SK-N-SH (cell line): Measurements from ENCODE around the gene ANO6. TPM values are rescaled to one million over a fixed set of nuclear protein-coding genes. Genes with fewer than 3 reads are reported as not detected.

Experiments
- CTCF ChIA-PET: fragments of 300-600, 350-600 bp; formaldehyde crosslinking; extraction: SDS; loops from one replicate; lab custom pipeline; 2021; lab: Yijun Ruan, JAX
- POLR2A ChIA-PET: fragments of 350-600 bp; sonication (Branson Sonifier 250); formaldehyde crosslinking; extraction: SDS; loops from one replicate; lab custom pipeline; 2020; ENCODE audit warnings: antibody characterized with exemption, inconsistent platforms; lab: Yijun Ruan, JAX
- DNase-seq: peaks from one replicate; pipeline ENCODE4 v3.0.0; 2012
- H2AFZ ChIP-seq: fragments of 200-600 bp; sonication (generic); 2 replicates; pipeline ENCODE4 v1.8.1; 2016; ENCODE audit warnings: antibody characterized with exemption, mild to moderate bottlenecking, low read depth
- H3F3A ChIP-seq: fragments of 200-600 bp; sonication (generic); replicated peaks from 2 replicates; pipeline ENCODE3; 2016; ENCODE audit warnings: antibody characterized with exemption, mild to moderate bottlenecking; ENCODE audit not compliant: insufficient read depth
- H3K27ac ChIP-seq, 2 experiments: fragments of 200-500 bp in 1 of 2; fragments of 200-600 bp in 1 of 2; sonication (Bioruptor generic) in 1 of 2; sonication (generic), shearing (Covaris generic) in 1 of 2; 2 replicates each; pipeline versions ENCODE4 v1.5.1 to v1.6.1; 2014 to 2016; ENCODE audit warnings: low read depth in 2 of 2, inconsistent platforms in 1 of 2, low read length in 1 of 2, mild to moderate bottlenecking in 1 of 2, mixed read lengths in 1 of 2
- H3K27me3 ChIP-seq: fragments of 200-600 bp; sonication (generic), shearing (Covaris generic); 2 replicates; pipeline ENCODE4 v1.6.1; 2016; ENCODE audit warnings: mixed run types; ENCODE audit not compliant: insufficient read depth
- H3K36me3 ChIP-seq, 2 experiments: fragments of 200-500 bp in 1 of 2; fragments of 200-600 bp in 1 of 2; sonication (Bioruptor generic) in 1 of 2; sonication (generic) in 1 of 2; replicated peaks in 1 of 2; 2 replicates each; pipeline versions ENCODE3 to v1.5.1; 2014 to 2016; ENCODE audit warnings: low read length in 1 of 2, mild to moderate bottlenecking in 1 of 2; ENCODE audit not compliant: insufficient read depth in 2 of 2, control insufficient read depth in 1 of 2
- H3K4me1 ChIP-seq, 2 experiments: fragments of 200-500 bp in 1 of 2; fragments of 200-600 bp in 1 of 2; sonication (Bioruptor generic) in 1 of 2; sonication (generic), shearing (Covaris generic) in 1 of 2; 2 replicates each; pipeline versions ENCODE4 v1.5.1 to v1.6.1; 2014 to 2016; ENCODE audit warnings: low read depth in 1 of 2, low read length in 1 of 2, mixed run types in 1 of 2; ENCODE audit not compliant: insufficient read depth in 2 of 2, control insufficient read depth in 1 of 2
- H3K4me2 ChIP-seq: fragments of 200-600 bp; sonication (generic), shearing (Covaris generic); 2 replicates; pipeline ENCODE4 v1.6.1; 2017; ENCODE audit warnings: mixed run types
- H3K4me3 ChIP-seq, 2 experiments: fragments of 200-500 bp in 1 of 2; fragments of 200-600 bp in 1 of 2; sonication (Bioruptor generic) in 1 of 2; sonication (generic), shearing (Covaris generic) in 1 of 2; 2 replicates each; pipeline versions ENCODE4 v1.5.1 to v1.8.1; 2014 to 2016; ENCODE audit warnings: low read depth in 2 of 2, inconsistent platforms in 1 of 2, low read length in 1 of 2, mild to moderate bottlenecking in 1 of 2, mixed read lengths in 1 of 2, moderate library complexity in 1 of 2
- H3K79me2 ChIP-seq: fragments of 200-600 bp; sonication (generic); 2 replicates; pipeline ENCODE4 v1.8.1; 2017; ENCODE audit warnings: mild to moderate bottlenecking; ENCODE audit not compliant: insufficient read depth
- H3K9ac ChIP-seq: fragments of 200-600 bp; sonication (generic); 2 replicates; pipeline ENCODE4 v1.6.1; 2017; ENCODE audit warnings: mixed run types
- H3K9me2 ChIP-seq: fragments of 200-600 bp; sonication (generic); 2 replicates; pipeline ENCODE4 v1.6.1; 2017; ENCODE audit warnings: mixed run types
- H3K9me3 ChIP-seq: fragments of 200-600 bp; sonication (generic); 2 replicates; pipeline ENCODE4 v1.6.1; 2017; ENCODE audit warnings: mixed run types, mild to moderate bottlenecking, moderate library complexity
- H4K20me1 ChIP-seq: fragments of 200-600 bp; sonication (generic); 2 replicates; pipeline ENCODE4 v1.6.1; 2017; ENCODE audit warnings: mild to moderate bottlenecking, mixed run types; ENCODE audit not compliant: insufficient read depth
- CHD2 ChIP-seq: fragments of 150-350 bp; IDR thresholded peaks from 2 replicates; pipeline ENCODE4 v1.6.1; 2018; ENCODE audit warnings: low read length; ENCODE audit not compliant: partially characterized antibody
- EP300 ChIP-seq, 2 experiments: IDR thresholded peaks; 2 replicates each; pipeline versions ENCODE4 v1.4.0 to v1.6.1; 2012; ENCODE audit warnings: borderline replicate concordance in 1 of 2, low read depth in 1 of 2, low read length in 1 of 2
- FOSL2 ChIP-seq: IDR thresholded peaks from 2 replicates; pipeline ENCODE4 v1.4.0; 2012; ENCODE audit warnings: low read depth, mild to moderate bottlenecking, moderate library complexity, borderline replicate concordance
- FOXJ3 ChIP-seq: sonication (generic); formaldehyde crosslinking; IDR thresholded peaks from 2 replicates; pipeline ENCODE4 v1.5.1; 2020; ENCODE audit warnings: mild to moderate bottlenecking, missing genetic modification reagents
- GABPA ChIP-seq: IDR thresholded peaks from 2 replicates; pipeline ENCODE4 v1.4.0; 2012; ENCODE audit warnings: low read depth, mild to moderate bottlenecking
- JUND ChIP-seq: IDR thresholded peaks from 2 replicates; pipeline ENCODE4 v1.4.0; 2012
- NFIC ChIP-seq: IDR thresholded peaks from 2 replicates; pipeline ENCODE4 v1.4.0; 2012; ENCODE audit warnings: borderline replicate concordance
- RCOR1 ChIP-seq: fragments of 150-350 bp; IDR thresholded peaks from 2 replicates; pipeline ENCODE4 v1.6.1; 2017; ENCODE audit warnings: antibody characterized with exemption, low read length
- SMC3 ChIP-seq: IDR thresholded peaks from 2 replicates; pipeline ENCODE4 v1.6.1; 2012; ENCODE audit warnings: low read depth, low read length, improper control_type of control experiment
- TAF1 ChIP-seq: IDR thresholded peaks from 2 replicates; pipeline ENCODE4 v1.6.1; 2012; ENCODE audit warnings: low read depth, mild to moderate bottlenecking, low read length, moderate library complexity, borderline replicate concordance
- TCF12 ChIP-seq: IDR thresholded peaks from 2 replicates; pipeline ENCODE4 v1.4.0; 2012
- TEAD4 ChIP-seq: IDR thresholded peaks from 2 replicates; pipeline ENCODE4 v1.4.0; 2012; ENCODE audit warnings: mild to moderate bottlenecking, borderline replicate concordance; ENCODE audit not compliant: insufficient read depth
- polyA plus RNA-seq, 3 experiments: library from polyadenylated mRNA; depleted of rRNA; stranded (reverse); fragments of >200 nt; gene quantifications; 2 replicates each; pipeline ENCODE4 v1.2.3, GENCODE V29; 2012
- TF ChIP-seq, protein P1 (sequence below): IDR thresholded peaks from 2 replicates; pipeline ENCODE4 v1.6.1; 2012; ENCODE audit warnings: mild to moderate bottlenecking, low read depth, low read length, moderate library complexity
- TF ChIP-seq, protein P2 (sequence below): IDR thresholded peaks from 2 replicates; pipeline ENCODE4; 2012
- TF ChIP-seq, protein P3 (sequence below): IDR thresholded peaks from 2 replicates; pipeline ENCODE4 v1.4.0; 2012; ENCODE audit warnings: low read depth, borderline replicate concordance
- TF ChIP-seq, protein P4 (sequence below): fragments of 150-350 bp; IDR thresholded peaks from 2 replicates; pipeline ENCODE4 v1.6.1; 2016; ENCODE audit warnings: mild to moderate bottlenecking, low read depth, low read length

Gene ANO6
- polyA plus RNA-seq, 1 of the 3 experiments (the other 2 are of a cell fraction), result 20.1 TPM

DNA sequence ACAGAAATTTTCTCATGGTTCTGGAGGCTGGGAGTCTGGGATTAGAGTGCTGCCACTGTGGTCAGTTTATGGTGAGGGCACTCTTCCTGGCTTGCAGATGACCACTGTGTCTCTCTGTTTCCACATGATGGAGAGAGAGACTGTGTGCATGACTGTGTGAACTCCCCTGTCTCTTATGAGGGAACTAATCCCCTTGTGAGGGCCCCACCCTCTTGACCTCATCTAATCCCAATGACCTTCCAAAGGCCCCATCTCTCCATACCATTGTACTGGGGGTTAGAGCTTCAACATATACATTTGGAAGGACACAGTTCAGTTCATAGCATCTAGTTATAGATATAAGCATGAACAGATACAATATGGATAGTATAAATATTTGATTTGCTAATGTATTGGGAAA, 31.7 kb downstream of the ANO6 start:
- Histone ChIP-seq H3K27ac (no peak overlapping the region), H3K4me1 (no peaks in the 10 kb centered on the region), H3K9me2 (no peaks in the 10 kb centered on the region), H3K4me3 (no peak overlapping the region), H3K79me2 (peaks cover 84% of the 10 kb centered on the region), H3K27me3 (no peaks in the 10 kb centered on the region), H3K9ac (no peak overlapping the region), H3K36me3 (peaks cover 0 to 11% of the 10 kb centered on the region in 2 experiments), H4K20me1 (0 out of 2 replicates have a peak, but pooled peaks cover 4% of the 10 kb centered on the region), H3K4me2 (no peak overlapping the region), H3K9me3 (no peaks in the 10 kb centered on the region), H3F3A (no peaks in the 10 kb centered on the region), H2AFZ (no peak overlapping the region)
- CTCF ChIA-PET, result no interaction called here
- POLR2A ChIA-PET, result no interaction called here
- no peak for DNase-seq
- TF ChIP-seq JUND, result no peak
- no peak for TF ChIP-seq GABPA
- TF ChIP-seq TCF12, result no peak
- TF ChIP-seq, protein P1, sequence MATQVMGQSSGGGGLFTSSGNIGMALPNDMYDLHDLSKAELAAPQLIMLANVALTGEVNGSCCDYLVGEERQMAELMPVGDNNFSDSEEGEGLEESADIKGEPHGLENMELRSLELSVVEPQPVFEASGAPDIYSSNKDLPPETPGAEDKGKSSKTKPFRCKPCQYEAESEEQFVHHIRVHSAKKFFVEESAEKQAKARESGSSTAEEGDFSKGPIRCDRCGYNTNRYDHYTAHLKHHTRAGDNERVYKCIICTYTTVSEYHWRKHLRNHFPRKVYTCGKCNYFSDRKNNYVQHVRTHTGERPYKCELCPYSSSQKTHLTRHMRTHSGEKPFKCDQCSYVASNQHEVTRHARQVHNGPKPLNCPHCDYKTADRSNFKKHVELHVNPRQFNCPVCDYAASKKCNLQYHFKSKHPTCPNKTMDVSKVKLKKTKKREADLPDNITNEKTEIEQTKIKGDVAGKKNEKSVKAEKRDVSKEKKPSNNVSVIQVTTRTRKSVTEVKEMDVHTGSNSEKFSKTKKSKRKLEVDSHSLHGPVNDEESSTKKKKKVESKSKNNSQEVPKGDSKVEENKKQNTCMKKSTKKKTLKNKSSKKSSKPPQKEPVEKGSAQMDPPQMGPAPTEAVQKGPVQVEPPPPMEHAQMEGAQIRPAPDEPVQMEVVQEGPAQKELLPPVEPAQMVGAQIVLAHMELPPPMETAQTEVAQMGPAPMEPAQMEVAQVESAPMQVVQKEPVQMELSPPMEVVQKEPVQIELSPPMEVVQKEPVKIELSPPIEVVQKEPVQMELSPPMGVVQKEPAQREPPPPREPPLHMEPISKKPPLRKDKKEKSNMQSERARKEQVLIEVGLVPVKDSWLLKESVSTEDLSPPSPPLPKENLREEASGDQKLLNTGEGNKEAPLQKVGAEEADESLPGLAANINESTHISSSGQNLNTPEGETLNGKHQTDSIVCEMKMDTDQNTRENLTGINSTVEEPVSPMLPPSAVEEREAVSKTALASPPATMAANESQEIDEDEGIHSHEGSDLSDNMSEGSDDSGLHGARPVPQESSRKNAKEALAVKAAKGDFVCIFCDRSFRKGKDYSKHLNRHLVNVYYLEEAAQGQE, result no peak
- TF ChIP-seq, protein P2, sequence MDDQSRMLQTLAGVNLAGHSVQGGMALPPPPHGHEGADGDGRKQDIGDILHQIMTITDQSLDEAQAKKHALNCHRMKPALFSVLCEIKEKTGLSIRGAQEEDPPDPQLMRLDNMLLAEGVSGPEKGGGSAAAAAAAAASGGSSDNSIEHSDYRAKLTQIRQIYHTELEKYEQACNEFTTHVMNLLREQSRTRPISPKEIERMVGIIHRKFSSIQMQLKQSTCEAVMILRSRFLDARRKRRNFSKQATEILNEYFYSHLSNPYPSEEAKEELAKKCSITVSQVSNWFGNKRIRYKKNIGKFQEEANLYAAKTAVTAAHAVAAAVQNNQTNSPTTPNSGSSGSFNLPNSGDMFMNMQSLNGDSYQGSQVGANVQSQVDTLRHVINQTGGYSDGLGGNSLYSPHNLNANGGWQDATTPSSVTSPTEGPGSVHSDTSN, result no peak
- TF ChIP-seq, protein P3, sequence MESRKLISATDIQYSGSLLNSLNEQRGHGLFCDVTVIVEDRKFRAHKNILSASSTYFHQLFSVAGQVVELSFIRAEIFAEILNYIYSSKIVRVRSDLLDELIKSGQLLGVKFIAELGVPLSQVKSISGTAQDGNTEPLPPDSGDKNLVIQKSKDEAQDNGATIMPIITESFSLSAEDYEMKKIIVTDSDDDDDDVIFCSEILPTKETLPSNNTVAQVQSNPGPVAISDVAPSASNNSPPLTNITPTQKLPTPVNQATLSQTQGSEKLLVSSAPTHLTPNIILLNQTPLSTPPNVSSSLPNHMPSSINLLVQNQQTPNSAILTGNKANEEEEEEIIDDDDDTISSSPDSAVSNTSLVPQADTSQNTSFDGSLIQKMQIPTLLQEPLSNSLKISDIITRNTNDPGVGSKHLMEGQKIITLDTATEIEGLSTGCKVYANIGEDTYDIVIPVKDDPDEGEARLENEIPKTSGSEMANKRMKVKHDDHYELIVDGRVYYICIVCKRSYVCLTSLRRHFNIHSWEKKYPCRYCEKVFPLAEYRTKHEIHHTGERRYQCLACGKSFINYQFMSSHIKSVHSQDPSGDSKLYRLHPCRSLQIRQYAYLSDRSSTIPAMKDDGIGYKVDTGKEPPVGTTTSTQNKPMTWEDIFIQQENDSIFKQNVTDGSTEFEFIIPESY, result no peak
- TF ChIP-seq RCOR1, result no peak
- TF ChIP-seq TAF1, result no peak
- TF ChIP-seq CHD2, result no peak
- TF ChIP-seq FOSL2, result no peak
- TF ChIP-seq, protein P4, sequence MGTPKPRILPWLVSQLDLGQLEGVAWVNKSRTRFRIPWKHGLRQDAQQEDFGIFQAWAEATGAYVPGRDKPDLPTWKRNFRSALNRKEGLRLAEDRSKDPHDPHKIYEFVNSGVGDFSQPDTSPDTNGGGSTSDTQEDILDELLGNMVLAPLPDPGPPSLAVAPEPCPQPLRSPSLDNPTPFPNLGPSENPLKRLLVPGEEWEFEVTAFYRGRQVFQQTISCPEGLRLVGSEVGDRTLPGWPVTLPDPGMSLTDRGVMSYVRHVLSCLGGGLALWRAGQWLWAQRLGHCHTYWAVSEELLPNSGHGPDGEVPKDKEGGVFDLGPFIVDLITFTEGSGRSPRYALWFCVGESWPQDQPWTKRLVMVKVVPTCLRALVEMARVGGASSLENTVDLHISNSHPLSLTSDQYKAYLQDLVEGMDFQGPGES, result no peak
- no peak for TF ChIP-seq TEAD4
- TF ChIP-seq FOXJ3, result no peak
- no peak for TF ChIP-seq NFIC
- TF ChIP-seq SMC3, result no peak
- no peak for TF ChIP-seq EP300 (IDR thresholded peaks at IDR 0.05; ENCODE audit: borderline replicate concordance in 1 of 2, low read depth in 1 of 2, low read length in 1 of 2)
